Stimulated activated memory B cell treated with anti-CD40 and anti-IgM and Interleukin-4, amounts not matched to agents 10 μg/mL and 1 μg/mL and 100 μg/mL, for 72 hours (primary cell): Measurements from ENCODE around the gene NFATC2IP.

Source experiments
- ATAC-seq: fragments of 150-1000 bp; cut with Tn5 transposase; 2 replicates; pipeline ENCODE4 v1.10.0; 2021
- H3K27ac Mint-ChIP-seq: one replicate; pipeline ENCODE4 v1.8.0; 2022; ENCODE audit warnings: mild to moderate bottlenecking, mixed read lengths
- H3K27me3 Mint-ChIP-seq: one replicate; pipeline ENCODE4 v1.8.0; 2022; ENCODE audit warnings: mixed read lengths
- H3K36me3 Mint-ChIP-seq: one replicate; pipeline ENCODE4 v1.8.0; 2022; ENCODE audit warnings: mixed read lengths
- H3K4me1 Mint-ChIP-seq: one replicate; pipeline ENCODE4 v1.8.0; 2022; ENCODE audit warnings: mixed read lengths
- H3K4me3 Mint-ChIP-seq: one replicate; pipeline ENCODE4 v1.8.0; 2022; ENCODE audit warnings: mild to moderate bottlenecking, moderate library complexity, mixed read lengths
- H3K9me3 Mint-ChIP-seq: one replicate; pipeline ENCODE4 v1.8.0; 2022; ENCODE audit warnings: mixed read lengths

Gene NFATC2IP

DNA sequence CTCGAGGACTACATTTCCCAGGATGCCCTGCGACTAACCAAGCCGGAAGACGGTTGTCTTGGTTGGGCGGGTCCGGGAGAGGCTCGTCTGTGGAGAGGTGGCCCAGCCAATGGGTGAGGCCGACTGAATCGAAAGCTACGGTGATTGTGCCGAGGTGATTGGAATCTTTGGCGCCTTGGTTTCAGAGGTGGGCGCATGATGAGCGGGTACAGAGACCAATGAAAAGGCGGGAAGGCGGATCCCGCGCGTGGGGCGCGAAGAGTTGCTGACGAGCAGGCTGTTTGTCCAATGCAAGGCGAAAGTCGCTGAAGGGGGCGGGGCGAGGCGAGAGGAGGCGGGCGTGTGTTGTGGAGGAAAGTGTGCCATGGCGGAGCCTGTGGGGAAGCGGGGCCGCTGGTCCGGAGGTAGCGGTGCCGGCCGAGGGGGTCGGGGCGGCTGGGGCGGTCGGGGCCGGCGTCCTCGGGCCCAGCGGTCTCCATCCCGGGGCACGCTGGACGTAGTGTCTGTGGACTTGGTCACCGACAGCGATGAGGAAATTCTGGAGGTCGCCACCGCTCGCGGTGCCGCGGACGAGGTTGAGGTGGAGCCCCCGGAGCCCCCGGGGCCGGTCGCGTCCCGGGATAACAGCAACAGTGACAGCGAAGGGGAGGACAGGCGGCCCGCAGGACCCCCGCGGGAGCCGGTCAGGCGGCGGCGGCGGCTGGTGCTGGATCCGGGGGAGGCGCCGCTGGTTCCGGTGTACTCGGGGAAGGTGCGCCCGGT, at the start of gene NFATC2IP:
TSS of gene NFATC2IP (plus strand) at position 290 of the 762 bp plus-strand sequence. CDS start at position 365, 75 bp downstream.
- Mint-ChIP-seq H3K27me3 (no peaks in the 10 kb centered on the region), H3K4me1 (peaks cover 22% of the 10 kb centered on the region), H3K27ac (peak within 1 kb of the TSS; percentile 78), H3K36me3 (peaks cover 22% of the 10 kb centered on the region), H3K9me3 (no peaks in the 10 kb centered on the region), H3K4me3 (peak within 1 kb of the TSS; percentile 90)
- peak; percentile 98 for ATAC-seq

DNA sequence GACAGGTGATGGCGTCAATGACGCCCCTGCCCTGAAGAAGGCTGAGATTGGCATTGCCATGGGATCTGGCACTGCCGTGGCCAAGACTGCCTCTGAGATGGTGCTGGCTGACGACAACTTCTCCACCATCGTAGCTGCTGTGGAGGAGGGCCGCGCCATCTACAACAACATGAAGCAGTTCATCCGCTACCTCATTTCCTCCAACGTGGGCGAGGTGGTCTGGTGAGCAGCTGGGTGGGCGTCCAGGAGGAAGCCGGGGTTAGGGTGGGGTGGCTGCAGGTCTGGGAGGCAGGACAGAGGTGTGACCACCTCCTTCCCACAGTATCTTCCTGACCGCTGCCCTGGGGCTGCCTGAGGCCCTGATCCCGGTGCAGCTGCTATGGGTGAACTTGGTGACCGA, 48.9 kb upstream of the NFATC2IP start:
- peak; percentile 31 for ATAC-seq
- peaks cover 25% of the 10 kb centered on the region for H3K4me1 Mint-ChIP-seq
- peak overlapping the region; percentile 55 for H3K27ac Mint-ChIP-seq
- H3K27me3 Mint-ChIP-seq, result no peaks in the 10 kb centered on the region
- H3K4me3 Mint-ChIP-seq, result no peak overlapping the region
- peaks cover 13% of the 10 kb centered on the region for H3K36me3 Mint-ChIP-seq
- no peaks in the 10 kb centered on the region for H3K9me3 Mint-ChIP-seq

DNA sequence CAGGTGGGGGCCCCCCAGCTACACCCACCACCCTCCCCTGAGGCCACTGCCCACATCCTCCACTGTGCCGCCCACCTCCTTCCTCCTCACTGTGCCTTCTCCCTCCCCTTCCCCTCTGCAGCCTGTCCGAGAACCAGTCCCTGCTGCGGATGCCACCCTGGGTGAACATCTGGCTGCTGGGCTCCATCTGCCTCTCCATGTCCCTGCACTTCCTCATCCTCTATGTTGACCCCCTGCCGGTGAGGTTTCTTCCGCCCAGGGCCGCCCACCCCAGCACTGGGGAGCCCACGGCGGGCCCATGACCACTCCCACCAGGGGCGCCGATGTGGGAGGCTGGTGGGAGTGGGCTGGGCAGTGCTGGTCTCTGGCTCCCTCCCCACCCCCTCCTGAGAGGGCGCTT, 47.8 kb upstream of the NFATC2IP start:
- peak; percentile 52 for ATAC-seq
- Mint-ChIP-seq H3K9me3 (no peaks in the 10 kb centered on the region), H3K36me3 (peaks cover 13% of the 10 kb centered on the region), H3K27ac (peak overlapping the region; percentile 55), H3K27me3 (no peaks in the 10 kb centered on the region), H3K4me3 (no peak overlapping the region), H3K4me1 (peaks cover 25% of the 10 kb centered on the region)

DNA sequence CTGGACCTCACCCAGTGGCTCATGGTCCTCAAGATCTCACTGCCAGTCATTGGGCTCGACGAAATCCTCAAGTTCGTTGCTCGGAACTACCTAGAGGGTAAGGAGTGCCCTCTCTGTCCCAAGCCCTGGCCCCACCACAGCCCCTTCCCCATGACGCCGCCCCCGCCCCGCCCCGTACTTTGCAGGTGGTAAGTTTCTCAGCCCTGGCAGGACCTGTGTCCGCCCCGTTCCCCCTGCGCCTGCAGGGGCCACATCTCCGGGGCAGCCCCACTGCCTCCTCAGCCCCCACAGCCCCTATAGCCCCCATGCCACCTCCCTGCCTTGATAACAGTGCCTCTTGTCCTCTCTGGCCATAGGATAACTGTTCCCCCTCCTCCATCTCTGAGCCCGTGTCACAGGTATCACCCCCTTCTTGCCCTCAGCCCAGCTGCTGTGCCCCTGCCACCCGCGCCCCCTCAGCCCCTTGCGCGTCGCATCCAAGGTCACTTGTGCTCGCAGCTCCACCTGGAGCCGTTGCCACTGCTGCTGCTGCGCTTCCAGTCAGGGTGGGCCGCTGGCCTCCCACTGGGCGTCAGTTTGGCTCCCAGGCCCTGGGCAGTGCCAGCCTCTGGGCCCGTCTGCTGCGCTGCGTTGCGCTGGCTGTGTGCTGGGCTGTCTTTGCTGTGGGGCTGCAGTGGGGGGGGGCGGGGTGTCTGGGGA, 47.2 kb upstream of the NFATC2IP start:
- Mint-ChIP-seq H3K27ac (peak overlapping the region; percentile 55), H3K27me3 (no peaks in the 10 kb centered on the region), H3K4me3 (no peak overlapping the region), H3K36me3 (peaks cover 13% of the 10 kb centered on the region), H3K4me1 (peaks cover 25% of the 10 kb centered on the region), H3K9me3 (no peaks in the 10 kb centered on the region)
- no peak for ATAC-seq

DNA sequence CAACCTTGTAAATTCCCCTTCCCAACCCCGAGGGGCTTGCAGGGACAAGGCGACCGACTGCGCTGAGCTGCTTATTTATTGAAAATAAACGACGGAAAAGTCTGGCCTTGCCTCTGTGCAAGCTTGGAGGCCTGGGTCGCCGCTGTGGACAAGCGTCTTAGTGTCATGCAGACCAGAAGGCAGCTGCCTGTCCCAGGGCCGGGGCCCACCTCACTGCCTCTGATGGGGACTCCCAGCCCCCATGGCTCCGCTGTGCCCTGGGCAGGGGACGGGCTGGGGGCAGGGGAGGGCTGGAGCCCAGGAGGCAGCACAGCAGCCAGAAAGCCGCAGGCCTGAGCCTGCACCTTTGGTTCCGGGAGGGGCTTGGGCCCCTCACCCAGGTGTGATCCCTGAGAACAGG, 46.4 kb upstream of the NFATC2IP start:
- no peak overlapping the region for H3K27ac Mint-ChIP-seq
- no peak for ATAC-seq
- H3K4me3 Mint-ChIP-seq, result no peak overlapping the region

DNA sequence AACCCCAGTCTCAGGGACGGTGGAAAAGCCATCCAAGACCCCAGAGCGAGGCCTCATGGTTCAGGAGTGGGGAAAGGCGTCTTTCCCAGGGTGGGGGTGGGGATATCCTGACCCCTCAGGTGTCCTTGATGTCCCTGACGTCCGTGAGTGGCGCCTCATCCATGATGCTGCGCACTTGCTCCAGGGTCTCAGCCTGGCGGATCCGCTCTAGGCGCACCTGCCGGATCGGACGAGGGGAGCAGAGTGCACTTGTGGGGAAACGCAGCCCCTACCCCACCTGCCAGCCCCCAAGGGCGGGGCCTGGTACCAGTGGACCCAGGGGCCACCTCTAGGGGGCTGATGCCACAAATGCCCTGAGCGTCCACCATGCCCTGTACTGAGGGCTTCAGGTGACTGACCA, 45.9 kb upstream of the NFATC2IP start:
- Mint-ChIP-seq H3K36me3 (peaks cover 13% of the 10 kb centered on the region), H3K27me3 (no peaks in the 10 kb centered on the region), H3K27ac (no peak overlapping the region), H3K9me3 (no peaks in the 10 kb centered on the region), H3K4me3 (no peak overlapping the region), H3K4me1 (peaks cover 25% of the 10 kb centered on the region)
- no peak for ATAC-seq

More for the DNA sequence above, 46.4 kb upstream of the NFATC2IP start:
- Mint-ChIP-seq H3K27me3 (no peaks in the 10 kb centered on the region), H3K4me1 (peaks cover 25% of the 10 kb centered on the region), H3K9me3 (no peaks in the 10 kb centered on the region), H3K36me3 (peaks cover 13% of the 10 kb centered on the region)

DNA sequence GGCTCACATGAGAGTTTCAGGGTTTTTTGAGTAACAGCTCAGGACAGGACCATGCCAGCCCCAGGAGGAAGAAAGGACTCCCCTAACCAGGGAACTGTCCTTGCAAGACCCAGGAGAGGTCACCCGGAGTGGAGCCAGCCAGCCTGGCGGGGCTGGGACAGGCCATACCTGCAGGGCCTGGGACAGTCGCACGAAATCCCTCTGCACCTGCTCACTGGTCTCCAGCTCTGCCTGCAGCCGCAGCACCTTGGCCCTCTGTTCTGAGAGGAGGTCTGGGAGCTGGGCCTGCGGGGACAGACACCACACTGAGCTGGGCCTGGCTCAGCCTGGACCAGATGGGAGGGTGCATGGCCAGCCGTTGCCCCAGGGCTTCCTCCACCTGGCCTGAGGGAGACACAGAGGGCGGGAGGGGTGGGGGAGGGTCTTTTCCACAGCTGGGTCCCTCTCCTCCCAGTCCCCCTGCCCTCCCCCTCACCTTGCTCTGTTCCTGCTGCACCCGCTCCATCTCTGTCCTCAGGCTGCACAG, 45.4 kb upstream of the NFATC2IP start:
- H3K4me3 Mint-ChIP-seq, result no peak overlapping the region
- H3K27ac Mint-ChIP-seq, result no peak overlapping the region
- H3K4me1 Mint-ChIP-seq, result peaks cover 29% of the 10 kb centered on the region
- H3K9me3 Mint-ChIP-seq, result no peaks in the 10 kb centered on the region
- H3K36me3 Mint-ChIP-seq, result peaks cover 17% of the 10 kb centered on the region
- ATAC-seq, result no peak
- no peaks in the 10 kb centered on the region for H3K27me3 Mint-ChIP-seq

DNA sequence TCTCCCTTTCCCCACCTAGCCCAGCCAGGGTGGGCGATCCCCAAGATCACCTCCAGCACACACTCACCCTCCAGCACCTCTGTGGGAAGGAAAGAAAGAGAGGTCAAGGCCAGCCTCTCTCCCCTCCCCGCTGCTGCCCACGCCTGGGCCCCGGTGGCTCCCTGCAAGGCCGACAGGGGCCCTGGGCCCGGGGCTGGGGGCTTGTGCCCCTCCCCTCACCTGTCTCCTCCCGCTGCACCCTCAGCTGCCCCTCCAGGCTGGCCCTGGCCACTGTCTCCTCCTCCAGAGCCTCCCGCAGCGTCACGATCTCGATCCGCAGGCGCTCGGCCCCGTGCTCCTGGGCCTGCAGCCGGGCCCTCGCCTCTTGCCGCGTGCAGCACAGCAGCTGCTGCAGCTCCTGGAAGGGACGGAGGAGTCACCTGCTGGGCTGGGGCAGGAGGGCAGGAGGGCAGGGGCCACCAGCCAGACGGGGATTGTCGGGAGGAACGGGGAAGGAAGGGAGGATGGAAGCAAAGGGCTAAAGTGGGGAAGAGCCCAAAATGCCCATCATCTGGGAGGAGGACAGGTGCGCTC, 44.9 kb upstream of the NFATC2IP start:
- no peak overlapping the region for H3K27ac Mint-ChIP-seq
- H3K9me3 Mint-ChIP-seq, result no peaks in the 10 kb centered on the region
- H3K4me3 Mint-ChIP-seq, result no peak overlapping the region
- no peaks in the 10 kb centered on the region for H3K27me3 Mint-ChIP-seq
- ATAC-seq, result no peak
- H3K36me3 Mint-ChIP-seq, result peaks cover 20% of the 10 kb centered on the region
- H3K4me1 Mint-ChIP-seq, result peaks cover 35% of the 10 kb centered on the region

DNA sequence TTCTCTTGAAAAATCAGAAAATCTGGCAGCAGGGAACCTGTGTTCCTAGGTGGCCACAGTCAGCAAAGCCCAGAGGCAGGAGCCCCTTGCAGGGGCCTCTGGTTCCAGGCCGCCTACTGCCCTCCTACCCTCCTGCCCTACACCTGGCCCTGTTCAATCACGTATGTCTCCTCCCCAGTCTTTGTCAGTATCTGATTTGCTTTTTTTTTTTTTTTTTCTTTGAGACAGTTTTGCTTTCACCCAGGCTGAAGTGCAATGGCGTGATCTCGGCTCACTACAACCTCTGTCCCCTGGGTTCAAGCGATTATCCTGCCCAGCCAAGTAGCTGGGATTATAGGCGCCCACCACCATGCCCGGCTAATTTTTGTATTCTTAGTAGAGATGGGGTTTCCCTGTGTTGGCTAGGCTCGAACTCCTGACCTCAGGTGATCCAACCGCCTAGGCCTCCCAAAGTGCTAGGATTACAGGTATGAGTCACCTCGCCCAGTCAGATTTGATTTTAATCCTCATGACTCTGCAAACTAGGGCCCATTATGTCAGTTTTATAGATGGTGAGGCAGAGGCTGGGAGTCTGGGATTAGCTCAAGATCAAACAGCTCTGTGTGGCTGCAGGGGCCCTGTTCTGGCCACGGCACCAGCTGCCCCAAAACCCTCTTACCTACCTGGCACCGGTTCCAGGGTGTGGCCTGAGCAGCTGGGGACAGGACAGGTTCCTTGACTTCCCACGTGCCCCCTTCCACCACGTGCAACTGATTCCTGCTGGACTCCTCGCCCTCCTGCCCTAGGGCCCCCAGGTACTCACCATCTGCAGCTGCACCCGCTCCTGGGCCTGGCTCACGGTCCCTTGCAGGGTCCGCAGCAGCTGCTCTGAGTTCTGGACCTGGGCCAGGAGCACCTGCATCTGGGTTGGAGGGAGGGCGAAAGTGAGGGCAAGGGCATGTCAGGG, 40.4 kb upstream of the NFATC2IP start:
- H3K4me1 Mint-ChIP-seq, result peaks cover 26% of the 10 kb centered on the region
- H3K27ac Mint-ChIP-seq, result peak overlapping the region; percentile 79
- H3K9me3 Mint-ChIP-seq, result no peaks in the 10 kb centered on the region
- H3K36me3 Mint-ChIP-seq, result peaks cover 50% of the 10 kb centered on the region
- H3K27me3 Mint-ChIP-seq, result no peaks in the 10 kb centered on the region
- ATAC-seq, result peak; percentile 82
- H3K4me3 Mint-ChIP-seq, result peak overlapping the region; percentile 21

DNA sequence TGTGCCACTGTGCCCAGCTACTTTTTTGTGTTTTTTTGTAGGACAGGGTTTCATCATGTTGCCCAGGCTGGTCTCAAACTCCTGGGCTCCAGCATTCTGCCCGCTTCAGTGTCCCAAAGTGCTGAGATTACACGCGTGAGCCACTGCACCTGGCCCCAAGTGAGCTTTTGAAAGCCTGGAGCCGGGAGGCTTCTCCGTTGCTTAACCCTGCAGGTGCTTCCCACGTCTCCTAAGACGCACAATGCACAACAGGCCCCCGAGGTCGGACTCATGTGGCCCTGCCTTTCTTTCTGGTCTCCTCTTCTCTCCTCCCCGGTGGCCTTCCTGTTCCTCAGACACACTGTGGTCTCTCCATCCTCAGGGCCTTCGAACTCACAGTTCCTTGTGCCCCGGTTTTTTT, 38.2 kb upstream of the NFATC2IP start:
- Mint-ChIP-seq H3K9me3 (no peaks in the 10 kb centered on the region), H3K36me3 (peaks cover 51% of the 10 kb centered on the region), H3K27ac (no peak overlapping the region), H3K4me3 (no peak overlapping the region), H3K4me1 (peaks cover 35% of the 10 kb centered on the region), H3K27me3 (no peaks in the 10 kb centered on the region)
- no peak for ATAC-seq

DNA sequence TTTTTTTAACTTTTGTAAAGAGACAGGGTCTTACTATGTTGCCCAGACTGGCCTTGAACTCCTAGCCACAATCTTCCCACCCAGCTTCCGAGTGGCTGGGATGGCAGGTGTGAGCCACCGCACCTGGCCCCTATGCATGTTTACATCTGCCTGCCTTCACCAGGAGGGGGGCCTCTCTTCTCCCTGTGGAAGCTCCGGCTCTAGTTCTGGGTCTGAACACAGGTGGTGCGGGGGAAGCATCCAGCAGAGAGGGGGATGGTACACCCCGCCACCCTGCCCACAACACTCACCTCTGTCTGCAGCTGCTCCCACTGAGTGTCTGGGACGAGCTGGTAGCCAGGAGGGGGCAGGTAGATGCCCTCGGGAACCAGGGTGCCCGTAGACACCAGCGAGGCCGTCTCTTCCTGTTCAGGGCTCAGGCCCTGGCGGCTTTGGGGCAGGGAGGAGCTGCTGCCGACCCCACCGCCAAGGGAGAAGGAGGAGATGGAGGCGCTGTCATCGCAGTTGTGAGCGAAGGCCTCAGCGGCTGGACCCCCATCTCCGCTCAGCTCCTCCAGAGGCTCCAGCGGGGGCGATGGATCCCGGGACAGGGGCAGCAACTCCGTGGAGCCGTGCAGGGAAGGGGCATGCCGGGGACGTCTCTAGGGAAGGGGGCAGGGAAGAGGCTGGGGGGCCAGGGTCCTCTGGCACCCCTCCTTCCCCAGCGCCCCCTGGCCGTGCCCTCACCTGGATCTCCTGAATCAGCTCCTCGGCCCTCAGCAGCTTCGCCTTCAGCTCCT, 36.6 kb upstream of the NFATC2IP start:
- Mint-ChIP-seq H3K27ac (peak overlapping the region; percentile 12), H3K4me3 (no peak overlapping the region), H3K36me3 (peaks cover 56% of the 10 kb centered on the region), H3K4me1 (peaks cover 36% of the 10 kb centered on the region), H3K27me3 (no peaks in the 10 kb centered on the region), H3K9me3 (no peaks in the 10 kb centered on the region)
- ATAC-seq, result no peak

DNA sequence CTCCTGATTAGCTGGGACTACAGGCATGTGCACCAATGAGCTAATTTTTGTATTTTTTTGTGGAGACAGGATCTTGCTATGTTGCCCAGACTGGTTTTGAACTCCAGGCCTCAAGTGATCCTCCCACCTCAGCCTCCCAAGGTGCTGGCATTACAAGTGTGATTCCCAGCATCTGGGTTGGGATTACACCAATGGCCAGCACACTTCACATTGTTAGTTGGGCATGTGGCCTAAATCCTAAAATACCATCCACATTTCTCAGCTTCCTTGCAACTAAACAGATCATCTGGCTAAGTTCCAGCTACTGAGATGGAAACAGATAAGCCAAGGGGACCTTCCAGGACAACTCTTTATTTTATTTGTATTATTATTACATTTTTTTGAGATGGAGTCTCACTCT, 35.6 kb upstream of the NFATC2IP start:
- Mint-ChIP-seq H3K4me3 (no peak overlapping the region), H3K4me1 (peaks cover 33% of the 10 kb centered on the region), H3K27me3 (no peaks in the 10 kb centered on the region), H3K36me3 (peaks cover 62% of the 10 kb centered on the region), H3K9me3 (no peaks in the 10 kb centered on the region), H3K27ac (peak overlapping the region; percentile 12)
- no peak for ATAC-seq

DNA sequence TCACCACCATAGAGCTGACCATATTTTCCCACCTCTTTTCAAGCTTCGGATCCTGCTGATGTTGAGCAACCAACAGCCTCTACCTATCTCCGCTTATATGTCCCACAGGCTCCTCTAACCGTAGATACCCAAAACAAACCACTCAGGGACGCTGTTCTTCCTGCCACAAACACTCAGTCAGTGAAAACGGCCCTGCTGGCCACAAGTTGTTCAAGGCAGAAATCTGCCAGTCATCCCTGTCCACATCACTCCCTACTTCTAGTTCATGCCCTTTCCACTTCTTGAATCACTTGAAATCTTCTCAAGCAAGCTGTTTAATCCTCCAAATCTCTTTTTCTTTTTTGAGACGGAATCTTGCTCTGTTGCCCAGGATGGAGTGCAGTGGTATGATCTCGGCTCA, 33.6 kb upstream of the NFATC2IP start:
- Mint-ChIP-seq H3K27me3 (no peaks in the 10 kb centered on the region), H3K36me3 (peaks cover 57% of the 10 kb centered on the region), H3K4me3 (peak overlapping the region; percentile 53), H3K9me3 (no peaks in the 10 kb centered on the region), H3K4me1 (peaks cover 28% of the 10 kb centered on the region), H3K27ac (peak overlapping the region; percentile 80)
- no peak for ATAC-seq

DNA sequence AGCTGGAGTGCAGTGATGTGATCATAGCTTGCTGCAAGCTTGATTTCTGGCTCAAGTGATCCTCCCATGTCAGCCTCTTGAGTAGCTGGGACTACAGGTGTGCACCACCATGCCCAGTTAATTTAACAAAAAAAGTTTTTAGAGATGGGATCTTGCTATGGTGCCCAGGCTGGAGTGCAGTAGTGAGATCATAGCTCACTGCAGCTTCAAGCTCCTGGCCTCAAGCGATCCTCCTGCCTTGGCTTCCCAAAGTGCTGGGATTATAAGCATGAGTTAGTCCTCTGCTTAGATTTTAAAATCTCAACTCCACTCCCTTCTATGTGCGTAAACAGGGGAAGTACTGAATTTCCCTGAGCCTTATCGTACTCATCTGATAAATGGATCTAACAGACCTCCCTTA, 32.0 kb upstream of the NFATC2IP start:
- Mint-ChIP-seq H3K27ac (no peak overlapping the region), H3K4me1 (peaks cover 35% of the 10 kb centered on the region), H3K27me3 (no peaks in the 10 kb centered on the region), H3K9me3 (no peaks in the 10 kb centered on the region), H3K4me3 (no peak overlapping the region), H3K36me3 (peaks cover 43% of the 10 kb centered on the region)
- ATAC-seq, result no peak
